DLD1 (cell line): Measurements from ENCODE around the gene SPI1.

Experiments used
- in situ Hi-C: cut with HindIII; loops from 2 replicates; pipeline ENCODE4 v1.10.0; 2017; ENCODE audit warnings: low sequenced_read_pairs

Gene SPI1

GRCh38 chr11:47359586-47359985, 18.8 kb downstream of the SPI1 start:
- in situ Hi-C loops: no loop called here

GRCh38 chr11:47359162-47359561, 19.2 kb downstream of the SPI1 start:
- in situ Hi-C loops: no loop called here

GRCh38 chr11:47358731-47359051, 19.7 kb downstream of the SPI1 start:
- in situ Hi-C loops: no loop called here

- in situ Hi-C loops: no loop called here
These were observed 20.2 kb downstream of the SPI1 start for GRCh38 chr11:47357985-47358730.

- in situ Hi-C loops: no loop called here
These were observed 21.4 kb downstream of the SPI1 start for GRCh38 chr11:47356998-47357329.

- in situ Hi-C loops: no loop called here
These were observed 22.0 kb downstream of the SPI1 start for GRCh38 chr11:47356129-47356997.

- in situ Hi-C loops: no loop called here
These were observed 22.8 kb downstream of the SPI1 start for GRCh38 chr11:47355283-47356128.

- in situ Hi-C loops: no loop called here
These were observed 23.4 kb downstream of the SPI1 start for GRCh38 chr11:47354913-47355282.

GRCh38 chr11:47353978-47354774, 24.2 kb downstream of the SPI1 start:
- in situ Hi-C loops: no loop called here

GRCh38 chr11:47352556-47352955, 25.8 kb downstream of the SPI1 start, which contains the start of gene MYBPC3:
MYBPC3 (minus strand) TSS chr11:47352702; CDS start chr11:47352647, 55 bp downstream.
- in situ Hi-C loops: no loop called here

GRCh38 chr11:47351156-47352126, 26.9 kb downstream of the SPI1 start:
- in situ Hi-C loops: no loop called here

GRCh38 chr11:47350315-47350714, 28.0 kb downstream of the SPI1 start:
- in situ Hi-C loops: no loop called here

- in situ Hi-C loops: no loop called here
These were observed 28.7 kb downstream of the SPI1 start for GRCh38 chr11:47349521-47350095.

GRCh38 chr11:47348859-47349258, 29.5 kb downstream of the SPI1 start:
- in situ Hi-C loops: no loop called here

- in situ Hi-C loops: no loop called here
These were observed 30.1 kb downstream of the SPI1 start for GRCh38 chr11:47348131-47348802.

- in situ Hi-C loops: no loop called here
These were observed 31.2 kb downstream of the SPI1 start for GRCh38 chr11:47347137-47347536.

- in situ Hi-C loops: no loop called here
These were observed 32.3 kb downstream of the SPI1 start for GRCh38 chr11:47345890-47346563.

- in situ Hi-C loops: no loop called here
These were observed 35.5 kb downstream of the SPI1 start for GRCh38 chr11:47342854-47343253.
